Osteocyte (in vitro differentiated cells): Measurements from ENCODE around the gene TMEM253. TPM values are rescaled to one million over a fixed set of nuclear protein-coding genes. Genes with fewer than 3 reads are reported as not detected.

Source experiments
- DNase-seq: peaks from one replicate; pipeline ENCODE4 v3.0.0; 2021; ENCODE audit warnings: mixed read lengths; ENCODE audit not compliant: unreplicated experiment; ENCODE audit errors: extremely low spot score
- H3K27ac Mint-ChIP-seq: one replicate; pipeline ENCODE4 v1.8.0; 2021; ENCODE audit warnings: mild to moderate bottlenecking, mixed read lengths; ENCODE audit not compliant: unreplicated experiment
- H3K27me3 Mint-ChIP-seq: one replicate; pipeline ENCODE4 v1.8.0; 2021; ENCODE audit warnings: mixed read lengths; ENCODE audit not compliant: unreplicated experiment
- H3K36me3 Mint-ChIP-seq: one replicate; pipeline ENCODE4 v1.8.0; 2021; ENCODE audit warnings: mixed read lengths; ENCODE audit not compliant: unreplicated experiment
- H3K4me1 Mint-ChIP-seq: one replicate; pipeline ENCODE4 v1.8.0; 2021; ENCODE audit warnings: mixed read lengths; ENCODE audit not compliant: unreplicated experiment
- H3K4me3 Mint-ChIP-seq: one replicate; pipeline ENCODE4 v1.8.0; 2021; ENCODE audit warnings: mild to moderate bottlenecking, moderate library complexity, mixed read lengths; ENCODE audit not compliant: unreplicated experiment
- H3K9me3 Mint-ChIP-seq: one replicate; pipeline ENCODE4 v1.8.0; 2021; ENCODE audit warnings: mixed read lengths; ENCODE audit not compliant: unreplicated experiment
- CTCF ChIP-seq: fragments of 200-600 bp; sonication (generic); IDR thresholded peaks from 2 replicates; pipeline ENCODE4 v1.5.0; 2021; ENCODE audit warnings: antibody characterized with exemption, mild to moderate bottlenecking, moderate library complexity
- total RNA-seq: library from RNA; stranded (reverse); gene quantifications from 2 replicates; pipeline ENCODE4 v1.2.1, GENCODE V29; 2021

Gene TMEM253
- total RNA-seq, 1 donor from 2014 or later: 1.2 TPM

GRCh38 chr14:21090940-21091663 lies 9.8 kb upstream of the TMEM253 start:
- no peak for DNase-seq
- Mint-ChIP-seq H3K27ac (peak overlapping the region; percentile 18), H3K4me3 (no peak overlapping the region), H3K36me3 (peaks cover 19% of the 10 kb centered on the region), H3K27me3 (no peaks in the 10 kb centered on the region), H3K4me1 (peaks cover 33% of the 10 kb centered on the region), H3K9me3 (no peaks in the 10 kb centered on the region)
- TF ChIP-seq CTCF: no peak

- TF ChIP-seq CTCF: no peak
- H3K4me3 Mint-ChIP-seq: no peak overlapping the region
Observed at GRCh38 chr14:21091821-21092272, 9.0 kb upstream of the TMEM253 start.

GRCh38 chr14:21092273-21093011 lies 8.4 kb upstream of the TMEM253 start:
- Mint-ChIP-seq H3K4me1 (peaks cover 29% of the 10 kb centered on the region), H3K27ac (no peak overlapping the region), H3K4me3 (no peak overlapping the region), H3K36me3 (peaks cover 14% of the 10 kb centered on the region), H3K9me3 (no peaks in the 10 kb centered on the region), H3K27me3 (no peaks in the 10 kb centered on the region)
- peak; percentile 100 for TF ChIP-seq CTCF
- peak; percentile 95 for DNase-seq

More at GRCh38 chr14:21091821-21092272, 9.0 kb upstream of the TMEM253 start:
- Mint-ChIP-seq H3K27ac (no peak overlapping the region), H3K36me3 (peaks cover 14% of the 10 kb centered on the region), H3K27me3 (no peaks in the 10 kb centered on the region), H3K4me1 (peaks cover 28% of the 10 kb centered on the region), H3K9me3 (no peaks in the 10 kb centered on the region)
- no peak for DNase-seq

GRCh38 chr14:21093018-21093417 lies 7.8 kb upstream of the TMEM253 start:
- H3K27me3 Mint-ChIP-seq: no peaks in the 10 kb centered on the region
- H3K36me3 Mint-ChIP-seq: peaks cover 13% of the 10 kb centered on the region
- no peak overlapping the region for H3K4me3 Mint-ChIP-seq
- no peak for DNase-seq
- H3K9me3 Mint-ChIP-seq: no peaks in the 10 kb centered on the region
- TF ChIP-seq CTCF: no peak
- H3K4me1 Mint-ChIP-seq: peaks cover 25% of the 10 kb centered on the region
- H3K27ac Mint-ChIP-seq: no peak overlapping the region
